Mucosa of descending colon (tissue), 3 donors: ENCODE data around the gene ZNF200. TPM values are rescaled to one million over a fixed set of nuclear protein-coding genes. Genes with fewer than 3 reads are reported as not detected.
"Not testable (repeated sequence)": the region's sequence is repeated elsewhere in the genome, so short reads cannot be mapped to it uniquely, and the experiment has no call there.

Experiments
- ATAC-seq: fragments of 200-7000 bp; cut with Tn5 transposase; one replicate; pipeline ENCODE4 v1.9.1; 2020; ENCODE audit warnings: mild to moderate bottlenecking, moderate library complexity
- DNase-seq, 3 donors: peaks; one replicate each; pipeline ENCODE4 v3.0.0-alpha.2; 2020
- H3K36me3 ChIP-seq: fragments of 200-600 bp; one replicate; pipeline ENCODE4 v1.8.0; 2021; ENCODE audit warnings: low read depth, mild to moderate bottlenecking
- H3K4me1 ChIP-seq: fragments of 200-600 bp; one replicate; pipeline ENCODE4 v1.8.0; 2021; ENCODE audit warnings: low read depth, mild to moderate bottlenecking
- H3K4me3 ChIP-seq: fragments of 200-600 bp; one replicate; pipeline ENCODE4 v1.8.0; 2021; ENCODE audit warnings: mild to moderate bottlenecking
- H3K9me3 ChIP-seq: fragments of 200-600 bp; one replicate; pipeline ENCODE4 v1.8.0; 2021; ENCODE audit warnings: mild to moderate bottlenecking
- intact Hi-C, 2 donors: fragments of 100-400 bp; cut with DNase I in 1 of 2; cut with micrococcal nuclease in 1 of 2; formaldehyde crosslinking; loops; one replicate each; pipeline versions ENCODE4 v1.11.0 to v1.11.1; 2022; cut with DNase I, micrococcal nuclease
- total RNA-seq, 3 donors: library from RNA; stranded (reverse); fragmentation: NEBNext Ultra II Directional in 2 of 3; extraction: Animal tissue kit (Norgen Biotek cat#: 25700) in 2 of 3; gene quantifications; one replicate each; pipeline versions ENCODE4 v1.2.1 to v1.2.4, GENCODE V29; 2021 to 2023
- TF ChIP-seq, protein P1 (sequence below): fragments of 200-600 bp; IDR thresholded peaks from one replicate; pipeline ENCODE4 v1.8.0; 2022; ENCODE audit warnings: antibody characterized with exemption, mild to moderate bottlenecking
- donor health status: DM: no; HTN: no; CAD: no; lungs with moderate emphysema.
- donor health status: DM: no; HTN: no; CAD: no.
- donor health status: DM: no; HTN: yes; CAD: no.

The ZNF200 gene
- total RNA-seq, 3 donors from 2014 or later, result 6.6 to 8.0 (median 8.0) TPM

DNA sequence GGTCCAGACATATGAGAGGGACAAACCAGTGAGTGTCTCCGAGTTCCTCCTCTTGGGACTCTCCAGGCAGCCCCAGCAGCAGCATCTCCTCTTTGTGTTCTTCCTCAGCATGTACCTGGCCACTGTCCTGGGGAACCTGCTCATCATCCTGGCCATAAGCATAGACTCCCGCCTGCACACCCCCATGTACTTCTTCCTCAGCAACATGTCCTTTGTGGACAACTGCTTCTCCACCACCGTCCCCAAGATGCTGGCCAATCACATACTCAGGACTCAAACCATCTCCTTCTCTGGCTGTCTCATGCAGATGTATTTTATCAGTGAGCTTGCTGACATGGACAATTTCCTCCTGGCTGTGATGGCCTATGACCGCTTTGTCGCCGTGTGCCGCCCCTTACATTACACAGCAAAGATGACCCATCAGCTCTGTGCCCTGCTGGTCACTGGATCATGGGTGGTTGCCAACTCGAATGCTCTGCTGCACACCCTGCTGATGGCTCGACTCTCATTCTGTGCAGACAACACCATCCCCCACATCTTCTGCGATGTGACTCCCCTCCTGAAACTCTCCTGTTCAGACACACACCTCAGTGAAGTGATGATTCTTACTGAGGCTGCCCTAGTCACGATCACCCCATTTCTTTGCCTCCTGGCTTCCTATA, 19.2 kb downstream of the ZNF200 start:
- H3K4me3 ChIP-seq, result no peak overlapping the region
- intact Hi-C loops, result no loop called here
- peaks cover 5% of the 10 kb centered on the region for H3K9me3 ChIP-seq
- ATAC-seq (no peak), DNase-seq (no peak)
- no peaks in the 10 kb centered on the region for H3K36me3 ChIP-seq
- no peaks in the 10 kb centered on the region for H3K4me1 ChIP-seq
- TF ChIP-seq, protein P1, sequence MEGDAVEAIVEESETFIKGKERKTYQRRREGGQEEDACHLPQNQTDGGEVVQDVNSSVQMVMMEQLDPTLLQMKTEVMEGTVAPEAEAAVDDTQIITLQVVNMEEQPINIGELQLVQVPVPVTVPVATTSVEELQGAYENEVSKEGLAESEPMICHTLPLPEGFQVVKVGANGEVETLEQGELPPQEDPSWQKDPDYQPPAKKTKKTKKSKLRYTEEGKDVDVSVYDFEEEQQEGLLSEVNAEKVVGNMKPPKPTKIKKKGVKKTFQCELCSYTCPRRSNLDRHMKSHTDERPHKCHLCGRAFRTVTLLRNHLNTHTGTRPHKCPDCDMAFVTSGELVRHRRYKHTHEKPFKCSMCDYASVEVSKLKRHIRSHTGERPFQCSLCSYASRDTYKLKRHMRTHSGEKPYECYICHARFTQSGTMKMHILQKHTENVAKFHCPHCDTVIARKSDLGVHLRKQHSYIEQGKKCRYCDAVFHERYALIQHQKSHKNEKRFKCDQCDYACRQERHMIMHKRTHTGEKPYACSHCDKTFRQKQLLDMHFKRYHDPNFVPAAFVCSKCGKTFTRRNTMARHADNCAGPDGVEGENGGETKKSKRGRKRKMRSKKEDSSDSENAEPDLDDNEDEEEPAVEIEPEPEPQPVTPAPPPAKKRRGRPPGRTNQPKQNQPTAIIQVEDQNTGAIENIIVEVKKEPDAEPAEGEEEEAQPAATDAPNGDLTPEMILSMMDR, result no peak

DNA sequence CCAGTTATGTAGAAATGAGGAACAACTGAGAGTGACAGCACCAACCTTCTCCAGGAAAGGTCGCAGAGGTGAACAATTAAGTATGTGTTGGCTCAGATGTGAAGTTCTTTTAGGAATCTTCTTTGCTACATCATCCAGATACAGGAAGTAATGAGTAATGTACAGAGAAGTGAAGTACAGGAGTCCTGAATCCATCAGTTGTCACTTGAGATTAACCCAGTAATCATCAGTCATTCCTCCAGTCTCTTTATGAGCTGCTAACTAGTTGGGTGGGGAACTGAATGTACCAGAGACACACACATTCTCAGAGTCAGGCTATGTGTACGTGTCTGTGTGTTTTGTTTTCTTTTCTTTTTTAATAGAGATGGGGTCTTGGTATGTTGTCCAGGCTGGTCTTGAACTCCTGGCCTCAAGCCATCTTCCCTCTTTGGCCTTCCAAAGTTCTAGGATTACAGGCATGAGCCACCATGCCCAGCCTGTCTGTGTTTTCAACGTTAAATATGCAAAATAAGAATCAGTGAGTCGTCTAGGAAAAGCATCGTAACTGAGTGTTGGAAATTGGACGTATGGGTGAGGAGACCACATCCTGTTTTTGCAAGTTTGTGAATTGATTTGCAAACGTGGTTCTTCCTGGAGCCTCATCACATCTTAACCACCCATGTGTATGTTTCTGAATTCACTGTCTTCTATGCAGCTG, 19.9 kb downstream of the ZNF200 start:
- no peak for DNase-seq
- no peaks in the 10 kb centered on the region for H3K4me1 ChIP-seq
- H3K9me3 ChIP-seq, result no peaks in the 10 kb centered on the region
- H3K36me3 ChIP-seq, result no peaks in the 10 kb centered on the region
- intact Hi-C loops, result no loop called here
- TF ChIP-seq, protein P1, result no peak
- H3K4me3 ChIP-seq, result no peak overlapping the region
- peak; percentile 76 for ATAC-seq

DNA sequence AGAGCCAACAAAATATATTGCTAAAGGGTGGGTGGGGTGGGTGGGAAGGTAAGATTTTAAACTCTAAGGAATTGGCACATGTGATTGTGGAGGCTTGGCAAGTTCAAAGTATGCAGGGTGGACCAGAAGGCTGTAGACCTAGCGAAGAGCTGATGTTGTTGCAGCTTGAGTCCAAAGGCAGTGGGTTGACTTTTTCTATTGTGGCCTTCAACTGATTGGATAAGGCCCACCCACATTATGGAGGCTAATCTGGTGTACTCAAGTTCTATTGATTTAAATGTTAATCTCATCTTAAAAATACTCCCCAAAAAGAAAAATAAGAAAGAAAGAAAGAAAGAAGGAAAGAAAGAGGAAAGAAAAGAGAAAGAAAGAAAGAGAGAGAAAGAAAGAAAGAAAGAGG, 22.4 kb downstream of the ZNF200 start:
- Histone ChIP-seq H3K4me1 (no peaks in the 10 kb centered on the region), H3K36me3 (no peaks in the 10 kb centered on the region), H3K4me3 (no peak overlapping the region), H3K9me3 (no peaks in the 10 kb centered on the region)
- intact Hi-C loops, result no loop called here
- no peak for DNase-seq
- no peak for ATAC-seq
- TF ChIP-seq, protein P1, result no peak

DNA sequence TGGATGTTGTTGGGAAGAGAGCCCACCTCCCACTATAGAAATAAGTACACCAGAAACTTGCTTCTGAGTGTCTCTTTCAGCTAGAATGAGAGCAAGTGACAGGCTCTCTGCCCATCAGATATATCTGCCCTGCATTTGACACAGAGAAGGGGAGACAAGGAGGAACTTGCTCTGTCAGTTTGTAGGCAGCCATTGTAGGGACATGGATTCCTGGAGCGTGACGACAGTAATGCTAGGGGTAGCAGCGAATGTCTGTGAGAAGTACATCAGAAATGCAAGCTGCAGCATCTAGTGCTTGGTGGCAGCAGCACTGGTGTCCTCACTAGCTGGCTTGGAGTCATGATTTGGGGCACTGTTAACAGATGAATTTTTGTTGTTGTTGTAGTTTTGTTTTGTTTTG, 23.0 kb downstream of the ZNF200 start:
- Histone ChIP-seq H3K36me3 (no peaks in the 10 kb centered on the region), H3K4me3 (no peak overlapping the region), H3K9me3 (no peaks in the 10 kb centered on the region), H3K4me1 (no peaks in the 10 kb centered on the region)
- TF ChIP-seq, protein P1, result no peak
- intact Hi-C loops, result no loop called here
- no peak for DNase-seq
- no peak for ATAC-seq

DNA sequence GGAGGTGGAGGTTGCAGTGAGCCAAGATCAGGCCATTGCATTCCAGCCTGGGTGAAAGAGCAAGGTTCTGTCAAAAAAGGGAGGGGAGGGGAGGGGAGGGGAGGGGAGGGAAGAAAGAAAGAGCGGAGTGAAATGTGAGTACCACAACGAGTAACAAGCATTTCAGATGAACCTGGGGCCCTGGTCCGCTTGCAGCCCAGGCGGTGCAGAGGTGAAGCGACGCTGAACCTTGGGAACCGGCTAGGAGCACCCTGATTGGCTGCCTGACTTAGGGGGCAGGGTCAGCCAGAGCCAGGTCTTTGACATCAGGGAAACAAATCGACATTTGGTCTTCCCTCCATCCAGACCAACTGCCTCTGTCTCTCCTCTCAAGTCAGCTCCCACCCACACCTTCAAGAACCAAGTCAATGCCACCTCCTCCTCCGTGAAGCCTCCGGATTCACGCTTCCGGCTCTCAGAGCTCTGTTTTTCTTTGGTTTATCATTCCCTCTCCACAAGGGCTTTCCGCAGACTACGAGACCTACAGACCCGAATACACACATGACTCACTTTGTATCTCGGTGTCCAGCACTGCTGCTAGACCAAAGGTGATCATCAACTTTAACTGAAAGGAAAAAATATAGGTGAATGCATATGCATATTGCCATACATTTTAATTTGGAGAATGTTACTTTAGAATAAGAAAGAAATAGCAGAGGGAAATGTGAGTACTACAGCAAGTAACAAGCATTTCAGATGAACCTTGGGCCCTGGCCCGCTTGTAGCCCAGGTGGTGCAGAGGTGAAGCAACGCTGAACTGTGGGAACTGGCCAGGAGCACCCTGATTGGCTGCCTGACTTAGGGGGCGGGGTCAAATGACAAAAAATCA, 27.6 kb downstream of the ZNF200 start:
- intact Hi-C loops, result no loop called here

DNA sequence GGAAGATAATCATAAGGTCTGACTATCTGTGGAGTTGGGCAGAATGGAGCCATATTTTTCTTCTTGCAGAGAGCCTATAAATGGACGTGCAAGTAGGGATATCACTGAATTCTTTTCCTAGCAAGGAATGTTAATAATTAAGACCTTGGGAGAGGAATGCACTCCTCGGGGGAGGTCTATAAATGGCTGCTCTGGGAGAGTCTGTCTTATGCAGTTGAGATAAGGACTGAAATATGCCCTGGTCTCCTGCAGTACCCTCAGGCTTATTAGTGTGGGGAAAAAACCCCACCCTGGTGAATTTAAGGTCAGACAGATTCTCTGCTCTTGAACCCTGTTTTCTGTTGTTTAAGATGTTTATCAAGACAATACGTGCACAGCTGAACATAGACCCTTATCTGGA, 29.0 kb downstream of the ZNF200 start:
- intact Hi-C loops, result not testable (repeated sequence)
- H3K9me3 ChIP-seq, result peaks cover 13% of the 10 kb centered on the region

More for the DNA sequence above, 27.6 kb downstream of the ZNF200 start:
- Histone ChIP-seq H3K4me3 (no peak overlapping the region), H3K4me1 (no peaks in the 10 kb centered on the region), H3K36me3 (no peaks in the 10 kb centered on the region), H3K9me3 (peaks cover 13% of the 10 kb centered on the region)
- DNase-seq, result no peak
- no peak for ATAC-seq
- TF ChIP-seq, protein P1, result no peak

More for the DNA sequence above, 29.0 kb downstream of the ZNF200 start:
- not testable (repeated sequence) for H3K4me3 ChIP-seq, H3K36me3 ChIP-seq, ATAC-seq, DNase-seq, H3K4me1 ChIP-seq
